ENCODE measurements around the gene LCE3B.

LCE3B gene

DNA sequence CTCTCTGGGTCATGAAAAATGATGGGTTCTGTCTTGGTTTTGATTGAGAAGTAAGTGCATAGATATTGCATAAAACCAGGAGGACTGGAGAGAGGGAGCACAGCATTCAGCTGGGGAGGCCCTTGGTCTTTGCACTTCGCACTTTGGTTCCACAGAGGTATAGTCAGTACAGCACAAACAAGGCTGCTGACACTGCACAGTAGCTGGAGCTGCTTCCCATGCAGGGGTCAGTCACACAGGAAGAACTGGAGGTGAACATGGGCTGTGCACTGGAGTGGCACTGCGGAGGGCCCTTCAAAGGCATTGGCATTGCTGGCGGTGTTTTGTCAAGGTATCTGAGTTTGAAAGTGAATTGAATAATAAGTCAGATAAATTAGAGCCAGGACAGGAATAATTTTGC, 45.0 kb downstream of the LCE3B start:
- no peak for DNase-seq (ENCODE audit: low read depth)

- no peak for DNase-seq (ENCODE audit: low read depth)
Observed at GRCh38 chr1:152663098-152663497, 49.5 kb downstream of the LCE3B start, which contains the start of gene LCE2D. TSS of gene LCE2D (plus strand) at chr1:152663380. CDS start at chr1:152664106, 726 bp downstream.

All from EH (cell line).